Esophagus squamous epithelium (tissue), 4 donors: ENCODE data around the gene RTL5.

ENCODE experiments used
- CTCF ChIP-seq, 6 experiments: fragments of 450-650 bp in 4 of 6; fragments of 200-600 bp in 2 of 6; sonication (generic) in 2 of 6; IDR thresholded peaks; one replicate each; pipeline ENCODE4 v1.5.1; 2016 to 2019; ENCODE audit warnings: antibody characterized with exemption in 6 of 6, mild to moderate bottlenecking in 4 of 6, moderate library complexity in 4 of 6
- POLR2A ChIP-seq, 4 donors: fragments of 450-650 bp; IDR thresholded peaks; one replicate each; pipeline ENCODE4 v1.6.1; 2017; ENCODE audit warnings: antibody characterized with exemption in 4 of 4, mild to moderate bottlenecking in 4 of 4, moderate library complexity in 3 of 4

- no peak for TF ChIP-seq POLR2A (IDR thresholded peaks at IDR 0.05)
- no peak for TF ChIP-seq CTCF (IDR thresholded peaks at IDR 0.05)
Measured at GRCh38 chrX:72084114-72084513, 47.6 kb downstream of the RTL5 start.
